Activated T-helper 2 cell treated with anti-CD3 and anti-CD28 coated beads, Interferon-gamma antibody, Interleukin-2, Interleukin-4, amounts not matched to agents 10 μg/mL and 5 μg/mL and 100 μg/mL, durations not matched to agents 14 hours and 24 hours and 36 hours (primary cell): ENCODE data around the gene GRAP. TPM values are rescaled to one million over a fixed set of nuclear protein-coding genes. Genes with fewer than 3 reads are reported as not detected.
"Not testable (repeated sequence)": the region's sequence is repeated elsewhere in the genome, so short reads cannot be mapped to it uniquely, and the experiment has no call there.

Experiments
- DNase-seq: peaks from one replicate; pipeline ENCODE4 v3.0.0; 2021; ENCODE audit warnings: low spot score
- H3K27ac Mint-ChIP-seq: one replicate; pipeline ENCODE4 v1.8.0; 2021; ENCODE audit warnings: mixed read lengths
- H3K27me3 Mint-ChIP-seq: one replicate; pipeline ENCODE4 v1.8.0; 2021; ENCODE audit warnings: low read depth, mixed read lengths
- H3K36me3 Mint-ChIP-seq: one replicate; pipeline ENCODE4 v1.8.0; 2021; ENCODE audit warnings: low read depth, mixed read lengths
- H3K4me1 Mint-ChIP-seq: one replicate; pipeline ENCODE4 v1.8.0; 2021; ENCODE audit warnings: low read depth, mixed read lengths
- H3K4me3 Mint-ChIP-seq: one replicate; pipeline ENCODE4 v1.8.0; 2021; ENCODE audit warnings: low read depth, mild to moderate bottlenecking, moderate library complexity, mixed read lengths
- H3K9me3 Mint-ChIP-seq: one replicate; pipeline ENCODE4 v1.8.0; 2021; ENCODE audit warnings: mixed read lengths
- intact Hi-C: fragments of 100-400 bp; cut with micrococcal nuclease; formaldehyde crosslinking; loops from one replicate; pipeline ENCODE4 v1.15.1; 2023
- total RNA-seq: library from RNA; stranded (reverse); gene quantifications from 2 replicates; pipeline ENCODE4 v1.2.3, GENCODE V29; 2022

The GRAP gene
- total RNA-seq, 1 donor from 2014 or later: 10.9 TPM

- H3K4me1 Mint-ChIP-seq, DNase-seq, H3K27ac Mint-ChIP-seq, intact Hi-C loops, H3K9me3 Mint-ChIP-seq, H3K27me3 Mint-ChIP-seq, H3K4me3 Mint-ChIP-seq, H3K36me3 Mint-ChIP-seq: not testable (repeated sequence)
Observed at GRCh38 chr17:19032377-19032988, 14.3 kb downstream of the GRAP start.

GRCh38 chr17:19031729-19032128, 15.0 kb downstream of the GRAP start:
- H3K27me3 Mint-ChIP-seq, H3K4me3 Mint-ChIP-seq, H3K36me3 Mint-ChIP-seq, H3K9me3 Mint-ChIP-seq, H3K27ac Mint-ChIP-seq, intact Hi-C loops, H3K4me1 Mint-ChIP-seq, DNase-seq: not testable (repeated sequence)

GRCh38 chr17:19030771-19031449, 15.8 kb downstream of the GRAP start:
- H3K4me3 Mint-ChIP-seq, H3K27ac Mint-ChIP-seq, intact Hi-C loops, H3K4me1 Mint-ChIP-seq, H3K27me3 Mint-ChIP-seq, H3K9me3 Mint-ChIP-seq, DNase-seq, H3K36me3 Mint-ChIP-seq: not testable (repeated sequence)

GRCh38 chr17:19029740-19030139, 17.0 kb downstream of the GRAP start:
- H3K9me3 Mint-ChIP-seq, H3K27me3 Mint-ChIP-seq, H3K4me3 Mint-ChIP-seq, H3K4me1 Mint-ChIP-seq, H3K27ac Mint-ChIP-seq, DNase-seq, H3K36me3 Mint-ChIP-seq, intact Hi-C loops: not testable (repeated sequence)

DNA sequence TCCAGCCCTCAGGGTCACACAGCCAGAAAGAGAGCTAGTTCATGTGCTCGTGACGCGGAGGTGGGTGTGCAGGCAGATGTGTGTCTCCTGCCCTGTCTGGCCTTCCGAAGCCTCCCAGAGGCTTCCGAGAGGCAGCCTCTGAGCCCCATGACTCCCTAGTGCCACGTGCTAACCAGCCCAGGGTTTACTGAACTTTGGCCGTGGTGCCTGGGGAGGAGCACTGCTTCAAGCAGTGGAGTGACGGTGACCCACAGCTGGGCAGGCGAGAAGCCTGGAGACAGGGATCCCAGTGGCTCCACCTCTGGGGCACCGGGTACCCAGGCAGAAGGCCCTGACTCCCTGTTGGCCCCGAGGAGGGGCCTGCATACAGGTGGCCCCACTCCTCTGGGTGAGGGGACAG, 18.1 kb downstream of the GRAP start:
- H3K4me1 Mint-ChIP-seq, H3K4me3 Mint-ChIP-seq, H3K27ac Mint-ChIP-seq, intact Hi-C loops, H3K9me3 Mint-ChIP-seq, DNase-seq, H3K36me3 Mint-ChIP-seq, H3K27me3 Mint-ChIP-seq: not testable (repeated sequence)

- DNase-seq: no peak
- H3K27ac Mint-ChIP-seq: no peak overlapping the region
- peaks cover 9% of the 10 kb centered on the region for H3K36me3 Mint-ChIP-seq
- peaks cover 9% of the 10 kb centered on the region for H3K4me1 Mint-ChIP-seq
- no peak overlapping the region for H3K4me3 Mint-ChIP-seq
- intact Hi-C loops: no loop called here
- H3K9me3 Mint-ChIP-seq: no peaks in the 10 kb centered on the region
- no peaks in the 10 kb centered on the region for H3K27me3 Mint-ChIP-seq
Observed at GRCh38 chr17:19024101-19025078, 22.4 kb downstream of the GRAP start.

GRCh38 chr17:19023209-19023999, 23.4 kb downstream of the GRAP start:
- Mint-ChIP-seq H3K27ac (no peak overlapping the region), H3K36me3 (peaks cover 12% of the 10 kb centered on the region), H3K4me1 (peaks cover 9% of the 10 kb centered on the region), H3K9me3 (no peaks in the 10 kb centered on the region), H3K4me3 (no peak overlapping the region), H3K27me3 (no peaks in the 10 kb centered on the region)
- DNase-seq: no peak
- intact Hi-C loops: no loop called here

DNA sequence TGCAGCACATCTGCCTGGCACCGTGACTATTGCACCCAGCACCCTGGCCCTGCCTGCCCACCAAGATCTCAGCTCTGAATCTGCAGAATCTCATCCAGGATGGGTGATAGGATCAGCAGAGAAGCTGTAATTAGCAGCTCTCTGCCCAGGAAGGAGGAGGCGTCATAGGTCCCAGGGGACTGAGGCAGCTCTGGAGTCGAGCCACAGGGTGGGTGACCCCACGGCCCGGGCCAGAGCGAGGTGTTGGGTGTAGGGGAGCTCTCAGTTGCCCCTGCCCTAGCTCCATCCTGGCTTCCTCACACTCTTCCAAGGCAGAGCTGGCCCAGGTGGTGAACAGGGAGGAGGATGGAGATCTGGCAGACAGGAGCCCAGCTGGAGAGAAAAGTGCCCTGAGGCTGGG, 24.0 kb downstream of the GRAP start:
- H3K4me3 Mint-ChIP-seq: no peak overlapping the region
- intact Hi-C loops: no loop called here
- DNase-seq: no peak
- H3K27me3 Mint-ChIP-seq: no peaks in the 10 kb centered on the region
- H3K36me3 Mint-ChIP-seq: peaks cover 12% of the 10 kb centered on the region
- peaks cover 9% of the 10 kb centered on the region for H3K4me1 Mint-ChIP-seq
- no peaks in the 10 kb centered on the region for H3K9me3 Mint-ChIP-seq
- no peak overlapping the region for H3K27ac Mint-ChIP-seq

GRCh38 chr17:19022128-19022527, 24.6 kb downstream of the GRAP start:
- no peak overlapping the region for H3K4me3 Mint-ChIP-seq
- H3K27me3 Mint-ChIP-seq: no peaks in the 10 kb centered on the region
- H3K27ac Mint-ChIP-seq: no peak overlapping the region
- peaks cover 12% of the 10 kb centered on the region for H3K36me3 Mint-ChIP-seq
- no peaks in the 10 kb centered on the region for H3K9me3 Mint-ChIP-seq
- no peak for DNase-seq
- intact Hi-C loops: no loop called here
- H3K4me1 Mint-ChIP-seq: peaks cover 9% of the 10 kb centered on the region

GRCh38 chr17:19021622-19022083, 25.1 kb downstream of the GRAP start:
- no peak overlapping the region for H3K4me3 Mint-ChIP-seq
- no peaks in the 10 kb centered on the region for H3K9me3 Mint-ChIP-seq
- no peaks in the 10 kb centered on the region for H3K27me3 Mint-ChIP-seq
- H3K36me3 Mint-ChIP-seq: peaks cover 12% of the 10 kb centered on the region
- H3K4me1 Mint-ChIP-seq: peaks cover 9% of the 10 kb centered on the region
- intact Hi-C loops: no loop called here
- H3K27ac Mint-ChIP-seq: no peak overlapping the region
- no peak for DNase-seq

GRCh38 chr17:19021011-19021621, 25.6 kb downstream of the GRAP start:
- peaks cover 12% of the 10 kb centered on the region for H3K36me3 Mint-ChIP-seq
- intact Hi-C loops, H3K4me3 Mint-ChIP-seq, DNase-seq, H3K4me1 Mint-ChIP-seq, H3K27me3 Mint-ChIP-seq, H3K9me3 Mint-ChIP-seq, H3K27ac Mint-ChIP-seq: not testable (repeated sequence)

DNA sequence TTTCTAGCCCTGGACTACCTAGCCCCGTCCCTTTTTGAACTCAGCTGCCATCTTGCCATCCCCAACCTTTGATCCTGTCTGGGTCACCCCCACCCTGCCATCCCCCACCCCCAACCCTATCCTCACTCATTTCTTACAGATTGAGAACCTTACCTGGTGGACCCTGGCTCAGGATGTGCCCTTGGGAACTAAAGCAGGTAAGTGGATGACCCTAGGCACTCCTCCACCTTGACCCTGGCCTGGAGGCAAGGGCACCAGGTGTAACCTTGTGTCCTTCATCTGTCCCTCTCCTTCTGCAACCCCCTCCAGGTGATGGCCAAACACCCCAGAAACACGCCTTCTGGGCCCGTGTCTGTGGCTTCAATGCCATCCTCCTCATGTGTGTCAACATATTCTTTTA, 26.7 kb downstream of the GRAP start:
- Mint-ChIP-seq H3K4me3 (no peak overlapping the region), H3K4me1 (peaks cover 9% of the 10 kb centered on the region), H3K27me3 (no peaks in the 10 kb centered on the region), H3K36me3 (peaks cover 12% of the 10 kb centered on the region), H3K27ac (no peak overlapping the region), H3K9me3 (no peaks in the 10 kb centered on the region)
- DNase-seq: no peak
- intact Hi-C loops: no loop called here
